Lower leg skin (tissue), 4 donors: ENCODE results near the gene NKAIN1. TPM values are rescaled to one million over a fixed set of nuclear protein-coding genes. Genes with fewer than 3 reads are reported as not detected.

Source experiments
- DNase-seq, 2 donors: peaks; one replicate each; pipeline ENCODE4 v3.0.0-alpha.2; 2019; ENCODE audit warnings: low spot score in 2 of 2
- H3K4me3 ChIP-seq: fragments of 200-600 bp; sonication (generic); 2 replicates; pipeline ENCODE4 v1.5.1; 2017; ENCODE audit warnings: mild to moderate bottlenecking, low read depth; ENCODE audit not compliant: poor library complexity, severe bottlenecking
- CTCF ChIP-seq, 3 donors: fragments of 450-650 bp; IDR thresholded peaks; one replicate each; pipeline ENCODE4 v1.5.1; 2016; ENCODE audit warnings: antibody characterized with exemption in 3 of 3, mild to moderate bottlenecking in 3 of 3, moderate library complexity in 2 of 3
- POLR2A ChIP-seq, 2 donors: fragments of 450-650 bp; IDR thresholded peaks; one replicate each; pipeline ENCODE4 v1.6.1; 2016 to 2017; ENCODE audit warnings: antibody characterized with exemption in 2 of 2, mild to moderate bottlenecking in 1 of 2, moderate library complexity in 1 of 2
- WGBS, 2 donors: methylation state at CpG; one replicate each; pipeline ENCODE4 v1.1.5; 2018; 5-methylcytosine and 5-hydroxymethylcytosine counted together
- intact Hi-C: fragments of 100-400 bp; cut with DNase I; formaldehyde crosslinking; loops from one replicate; pipeline ENCODE4 v1.15.0; 2023; ENCODE audit warnings: low total_unique reads
- total RNA-seq, 4 donors: library from RNA; depleted of rRNA; stranded (reverse); fragments of >200 nt; gene quantifications; one replicate each; pipeline ENCODE4 v1.1.0, GENCODE V29; 2016

NKAIN1 gene
- total RNA-seq, 4 donors from 2014 or later = 0.46 to 1.4 (median 0.91) TPM

DNA sequence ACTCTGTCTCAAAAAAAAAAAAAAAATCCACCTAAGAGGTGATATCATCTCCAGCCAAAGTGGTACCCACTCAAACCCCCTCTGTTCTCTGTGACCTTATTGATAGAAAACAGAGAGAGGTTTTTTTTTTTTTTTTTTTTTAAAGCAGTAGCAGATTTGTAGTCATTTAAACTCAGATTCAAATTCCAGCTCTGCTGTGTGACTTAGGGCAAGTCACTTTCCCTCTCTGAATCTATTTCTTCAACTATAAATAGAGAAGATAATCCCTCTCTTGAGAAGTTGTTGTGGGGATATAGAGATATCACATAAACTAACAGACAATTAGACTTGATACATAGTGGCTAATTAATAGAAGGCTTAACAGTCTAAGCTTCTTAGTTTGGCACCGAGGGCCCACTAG is 48.4 kb downstream of the NKAIN1 start:
- no peak for TF ChIP-seq CTCF (IDR thresholded peaks at IDR 0.05)
- no peak for TF ChIP-seq POLR2A (IDR thresholded peaks at IDR 0.05)
- intact Hi-C loops = no loop called here
- no peak for DNase-seq

DNA sequence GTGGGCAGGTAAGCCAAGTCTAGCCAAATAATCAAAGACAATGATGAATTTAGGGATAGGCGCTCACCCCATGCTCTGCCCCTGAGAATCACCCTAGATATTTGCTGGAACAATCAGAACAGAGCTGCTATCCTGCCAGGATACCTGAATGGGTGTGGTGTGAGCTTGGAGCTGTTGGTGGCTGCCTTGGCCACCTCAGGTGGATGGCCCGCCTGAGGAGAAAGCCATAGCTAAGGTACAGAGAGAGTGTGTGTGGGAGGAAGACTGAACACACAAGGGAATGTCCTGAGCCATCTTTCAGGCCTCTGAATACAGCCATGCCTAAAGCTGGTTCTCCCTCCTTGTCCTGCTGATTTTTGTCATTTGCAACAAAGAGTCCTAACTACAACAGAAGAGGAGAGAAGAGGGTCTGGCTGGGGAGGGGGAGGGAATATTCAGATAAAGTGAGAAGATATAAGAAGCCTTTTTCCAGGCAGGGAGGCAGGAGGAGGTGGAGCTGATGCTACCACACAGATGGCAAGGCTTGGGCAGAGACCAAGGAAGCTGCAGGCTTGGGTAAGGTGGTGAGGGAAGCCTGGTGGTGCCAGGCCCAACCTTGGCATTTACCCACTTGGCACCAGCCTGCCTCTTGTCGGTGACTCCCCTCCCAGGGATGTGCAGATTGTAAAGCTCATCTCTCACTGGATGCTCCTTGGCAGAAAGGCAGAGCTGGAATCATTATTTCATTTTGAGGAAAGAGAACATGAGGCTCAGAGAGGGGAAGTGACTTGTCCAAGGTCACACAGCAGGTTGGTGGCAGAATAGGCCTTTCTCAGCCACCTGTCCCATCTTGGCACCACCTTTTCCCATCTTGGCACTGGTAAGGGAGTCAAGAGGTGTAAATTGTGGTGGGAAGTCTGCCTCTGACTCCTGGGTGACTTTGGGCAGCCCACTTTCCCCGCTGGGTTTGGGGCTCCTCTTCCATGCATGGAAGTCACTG is 49.7 kb downstream of the NKAIN1 start:
- TF ChIP-seq CTCF (IDR thresholded peaks at IDR 0.05) (no peak), POLR2A (IDR thresholded peaks at IDR 0.05) (no peak)
- intact Hi-C loops = loop anchor here (10.0 kb wide), 1 partner anchor 145 kb away; no protein-coding TSS in a partner anchor
- no peak overlapping the region for H3K4me3 ChIP-seq
- DNase-seq = no peak
- WGBS, 2 donors = 56 to 72% methylated on average over 4 of the region's 4 CpGs

More for the DNA sequence above, 48.4 kb downstream of the NKAIN1 start:
- H3K4me3 ChIP-seq = no peak overlapping the region
- WGBS, 2 donors = 83 to 93% methylated on average over 1 of the region's 1 CpG

DNA sequence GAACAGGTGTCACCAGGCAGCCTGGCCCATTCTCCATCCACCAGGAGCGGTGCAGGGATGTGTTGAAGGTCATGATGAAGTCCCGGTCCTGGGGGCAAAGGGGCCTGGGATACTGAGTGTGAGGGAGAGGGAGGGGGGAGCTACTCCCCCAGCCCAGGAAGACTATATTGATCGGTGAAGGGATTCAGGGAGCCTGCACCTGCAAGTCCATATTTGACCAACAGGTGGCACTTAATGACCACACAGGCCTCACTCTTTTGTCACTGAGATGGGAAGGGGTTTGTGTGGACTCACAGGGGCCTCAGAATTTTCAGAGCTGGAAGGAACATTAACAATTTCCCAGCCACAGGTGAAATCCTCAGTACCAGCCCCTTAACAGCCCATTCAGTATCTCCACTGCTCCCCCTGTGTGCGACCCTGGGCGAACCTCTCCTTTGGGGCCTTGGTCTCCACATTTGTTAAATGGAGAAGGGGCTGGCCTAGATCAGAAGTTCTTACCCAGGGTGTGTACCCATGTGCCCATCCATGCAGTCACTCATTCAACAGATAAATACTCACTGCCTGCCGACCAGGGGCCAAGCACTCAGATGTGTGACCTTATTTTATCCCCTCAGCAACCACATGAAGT is 55.6 kb downstream of the NKAIN1 start:
- WGBS, 2 donors = 42 to 55% methylated on average over 6 of the region's 6 CpGs
- DNase-seq = no peak
- TF ChIP-seq CTCF (IDR thresholded peaks at IDR 0.05) (no peak), POLR2A (IDR thresholded peaks at IDR 0.05) (no peak)
- intact Hi-C loops = loop anchor here (2.0 to 10.0 kb wide), 3 partner anchors 151 to 363 kb away; no protein-coding TSS in a partner anchor
- no peak overlapping the region for H3K4me3 ChIP-seq

DNA sequence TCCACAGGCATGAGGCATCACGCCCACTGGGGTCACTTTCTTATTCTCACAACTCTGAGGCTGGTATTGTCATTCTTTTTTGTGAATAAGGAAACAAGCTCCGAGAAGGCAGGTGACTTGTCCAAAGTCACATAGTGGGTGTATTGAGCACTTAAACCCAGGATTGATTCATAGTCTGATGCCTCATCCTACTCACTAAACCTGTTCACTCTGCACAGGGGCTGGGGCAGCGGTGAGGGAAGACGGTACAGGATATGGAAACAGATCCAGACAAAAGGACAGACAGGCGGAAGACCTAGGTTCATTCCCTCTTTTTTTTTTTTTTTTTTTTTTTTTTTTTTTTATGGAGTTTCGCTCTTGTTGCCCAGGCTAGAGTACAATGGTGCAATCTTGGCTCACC is 56.6 kb downstream of the NKAIN1 start:
- intact Hi-C loops = loop anchor here (5.0 to 10.0 kb wide), 2 partner anchors 152 to 364 kb away; no protein-coding TSS in a partner anchor
- WGBS, 2 donors = 65 to 69% methylated on average over 6 of the region's 6 CpGs
- TF ChIP-seq CTCF (IDR thresholded peaks at IDR 0.05) (no peak), POLR2A (IDR thresholded peaks at IDR 0.05) (no peak)
- DNase-seq = no peak
- H3K4me3 ChIP-seq = no peak overlapping the region

DNA sequence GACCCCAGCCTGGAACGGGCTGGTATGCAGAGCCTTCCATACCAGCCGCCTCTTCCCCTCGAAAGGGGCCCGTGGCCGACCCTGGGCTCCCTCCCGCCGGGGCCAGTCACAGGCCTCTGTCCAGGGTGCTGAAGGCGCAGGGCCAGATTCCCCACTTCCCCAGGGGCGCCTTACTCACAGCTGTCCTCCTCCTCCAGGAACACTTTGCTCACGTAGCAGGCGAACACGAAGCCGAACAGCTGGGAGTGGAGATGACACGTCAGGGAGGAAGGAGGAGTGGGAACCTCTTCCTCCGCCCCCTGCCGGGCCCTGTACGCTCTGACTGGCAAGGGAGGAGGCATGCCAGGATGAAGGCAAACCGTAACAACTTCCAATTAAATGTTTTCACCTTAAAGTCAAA is 57.3 kb downstream of the NKAIN1 start:
- 1% methylated on average over 18 of the region's 18 CpGs for WGBS, 2 donors
- peak; percentile 60 to 91 for DNase-seq
- no peak for TF ChIP-seq POLR2A (IDR thresholded peaks at IDR 0.05)
- no peak for TF ChIP-seq CTCF (IDR thresholded peaks at IDR 0.05)
- H3K4me3 ChIP-seq = no peak overlapping the region
- intact Hi-C loops = loop anchor here (5.0 to 10.0 kb wide), 2 partner anchors 152 to 365 kb away; no protein-coding TSS in a partner anchor
